ENCODE measurements around the gene ZCCHC24. TPM values are rescaled to one million over a fixed set of nuclear protein-coding genes. Genes with fewer than 3 reads are reported as not detected.

Gene ZCCHC24
- total and polyA plus RNA-seq, 2 experiments from 2014 or later, result 58.0 to 65.4 TPM

DNA sequence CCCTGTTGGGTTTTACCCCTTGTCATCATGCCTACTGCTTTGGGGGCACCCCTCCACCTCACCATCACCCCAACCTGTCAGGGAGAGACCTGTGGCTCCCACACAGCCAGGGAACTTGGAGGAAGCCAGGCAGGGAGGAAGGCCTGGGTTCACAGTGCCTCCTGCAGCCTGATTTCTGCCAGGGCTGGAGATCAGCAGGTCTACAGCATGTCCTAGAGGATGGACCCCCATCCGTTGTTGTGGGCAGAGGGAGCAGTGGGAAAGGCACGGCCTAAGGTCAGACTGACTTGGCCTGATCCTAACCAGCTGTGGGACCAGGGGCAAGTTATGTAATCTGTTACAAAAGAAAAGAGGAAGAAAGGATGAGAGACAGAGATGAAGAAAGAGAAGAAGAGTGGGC is 28.2 kb downstream of the ZCCHC24 start:
- Histone ChIP-seq H3K27ac (no peak overlapping the region), H3K4me3 (no peak overlapping the region), H3K9me3 (ENCODE audit: low read depth) (no peaks in the 10 kb centered on the region), H3K27me3 (no peaks in the 10 kb centered on the region), H3K4me1 (ENCODE audit: low read depth) (peaks cover 4% of the 10 kb centered on the region), H3K36me3 (no peaks in the 10 kb centered on the region)
- no peak for DNase-seq (ENCODE audit: low read depth in 1 of 2, low spot score in 1 of 2)
- TF ChIP-seq, protein P1, sequence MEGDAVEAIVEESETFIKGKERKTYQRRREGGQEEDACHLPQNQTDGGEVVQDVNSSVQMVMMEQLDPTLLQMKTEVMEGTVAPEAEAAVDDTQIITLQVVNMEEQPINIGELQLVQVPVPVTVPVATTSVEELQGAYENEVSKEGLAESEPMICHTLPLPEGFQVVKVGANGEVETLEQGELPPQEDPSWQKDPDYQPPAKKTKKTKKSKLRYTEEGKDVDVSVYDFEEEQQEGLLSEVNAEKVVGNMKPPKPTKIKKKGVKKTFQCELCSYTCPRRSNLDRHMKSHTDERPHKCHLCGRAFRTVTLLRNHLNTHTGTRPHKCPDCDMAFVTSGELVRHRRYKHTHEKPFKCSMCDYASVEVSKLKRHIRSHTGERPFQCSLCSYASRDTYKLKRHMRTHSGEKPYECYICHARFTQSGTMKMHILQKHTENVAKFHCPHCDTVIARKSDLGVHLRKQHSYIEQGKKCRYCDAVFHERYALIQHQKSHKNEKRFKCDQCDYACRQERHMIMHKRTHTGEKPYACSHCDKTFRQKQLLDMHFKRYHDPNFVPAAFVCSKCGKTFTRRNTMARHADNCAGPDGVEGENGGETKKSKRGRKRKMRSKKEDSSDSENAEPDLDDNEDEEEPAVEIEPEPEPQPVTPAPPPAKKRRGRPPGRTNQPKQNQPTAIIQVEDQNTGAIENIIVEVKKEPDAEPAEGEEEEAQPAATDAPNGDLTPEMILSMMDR (IDR thresholded peaks at IDR 0.05; ENCODE audit: low read depth, low read length), result no peak

DNA sequence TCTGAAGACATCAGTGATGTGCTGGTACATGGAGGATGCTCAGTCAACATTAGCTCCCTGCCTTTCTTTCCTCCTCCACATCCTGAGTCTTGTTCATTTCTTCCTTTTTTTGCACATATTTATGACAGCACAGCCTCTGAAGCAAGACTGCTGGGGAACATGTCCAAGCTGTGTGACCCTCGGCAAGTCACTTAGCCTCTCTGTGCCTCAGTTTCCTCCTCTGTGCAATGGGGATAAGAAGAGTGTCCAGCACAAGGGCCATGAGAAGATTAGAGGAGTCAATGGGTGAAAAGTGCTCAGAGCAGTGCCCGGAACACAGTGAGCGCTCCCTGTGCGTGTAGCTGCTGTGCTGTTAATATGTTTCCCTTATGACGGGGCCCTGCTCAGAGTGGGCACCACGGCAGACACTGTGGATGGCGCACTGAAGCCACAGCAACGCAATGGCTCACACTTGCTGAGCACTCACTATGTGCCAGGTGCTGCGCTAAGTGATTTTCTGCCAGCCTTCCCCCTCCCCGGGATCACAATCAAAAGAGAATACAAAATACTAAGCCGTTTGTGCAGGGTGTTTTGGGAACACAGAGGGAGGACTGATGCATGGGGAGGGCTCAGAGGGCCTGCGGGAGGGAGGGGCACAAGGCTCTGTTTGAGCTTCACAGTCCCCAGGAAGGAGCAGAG is 28.7 kb downstream of the ZCCHC24 start:
- H3K27me3 ChIP-seq, result no peaks in the 10 kb centered on the region
- no peaks in the 10 kb centered on the region for H3K9me3 ChIP-seq (ENCODE audit: low read depth)
- H3K4me3 ChIP-seq, result no peak overlapping the region
- no peaks in the 10 kb centered on the region for H3K36me3 ChIP-seq
- no peak overlapping the region for H3K27ac ChIP-seq
- H3K4me1 ChIP-seq (ENCODE audit: low read depth), result no peaks in the 10 kb centered on the region
- TF ChIP-seq, protein P1 (IDR thresholded peaks at IDR 0.05; ENCODE audit: low read depth, low read length), result no peak
- DNase-seq (ENCODE audit: low read depth in 1 of 2, low spot score in 1 of 2), result no peak

DNA sequence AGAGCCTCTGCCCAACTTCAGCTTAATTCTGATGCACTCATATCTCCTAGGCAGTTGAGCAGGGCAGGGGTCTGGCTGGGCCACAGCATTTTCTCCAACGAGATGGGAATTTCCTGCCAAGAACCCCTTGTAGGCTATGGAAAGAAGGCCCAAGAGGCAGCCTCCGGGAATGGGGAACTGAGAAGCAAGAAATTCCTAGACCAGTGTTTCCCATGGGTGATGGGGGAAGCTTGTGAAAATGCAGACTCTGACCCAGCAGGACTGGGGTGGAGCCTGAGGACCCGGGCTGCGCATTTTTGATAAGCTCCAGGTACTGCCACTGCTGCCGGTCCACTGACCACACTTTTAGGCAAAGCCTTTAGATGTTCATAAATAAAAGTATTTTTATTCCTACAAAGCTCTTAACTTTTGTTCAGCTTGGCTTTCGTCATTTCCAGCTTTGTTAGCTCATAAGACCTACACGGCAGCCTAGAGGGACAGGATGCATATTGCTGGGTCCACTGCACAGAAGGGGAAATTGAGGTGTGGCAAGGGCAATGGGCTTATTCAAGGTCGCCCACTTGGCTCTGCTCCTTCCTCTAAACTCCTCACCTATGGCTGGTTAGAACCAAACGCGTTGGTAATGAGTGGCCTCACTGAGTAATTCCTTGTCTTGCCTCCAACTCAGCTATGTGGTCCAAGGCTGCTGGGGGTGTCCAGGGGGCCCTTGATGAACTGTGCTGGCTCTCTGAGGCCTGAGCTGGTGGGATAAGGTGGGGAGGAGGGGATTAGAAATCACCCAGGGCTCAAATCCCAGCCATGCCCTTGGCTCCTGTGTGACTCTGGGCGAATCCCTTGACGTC is 29.5 kb downstream of the ZCCHC24 start:
- H3K27ac ChIP-seq, result peak overlapping the region; percentile 24
- H3K4me1 ChIP-seq (ENCODE audit: low read depth), result no peaks in the 10 kb centered on the region
- no peaks in the 10 kb centered on the region for H3K9me3 ChIP-seq (ENCODE audit: low read depth)
- H3K27me3 ChIP-seq, result no peaks in the 10 kb centered on the region
- no peak for DNase-seq (ENCODE audit: low read depth in 1 of 2, low spot score in 1 of 2)
- H3K4me3 ChIP-seq, result no peak overlapping the region
- TF ChIP-seq, protein P1 (IDR thresholded peaks at IDR 0.05; ENCODE audit: low read depth, low read length), result no peak
- no peaks in the 10 kb centered on the region for H3K36me3 ChIP-seq

DNA sequence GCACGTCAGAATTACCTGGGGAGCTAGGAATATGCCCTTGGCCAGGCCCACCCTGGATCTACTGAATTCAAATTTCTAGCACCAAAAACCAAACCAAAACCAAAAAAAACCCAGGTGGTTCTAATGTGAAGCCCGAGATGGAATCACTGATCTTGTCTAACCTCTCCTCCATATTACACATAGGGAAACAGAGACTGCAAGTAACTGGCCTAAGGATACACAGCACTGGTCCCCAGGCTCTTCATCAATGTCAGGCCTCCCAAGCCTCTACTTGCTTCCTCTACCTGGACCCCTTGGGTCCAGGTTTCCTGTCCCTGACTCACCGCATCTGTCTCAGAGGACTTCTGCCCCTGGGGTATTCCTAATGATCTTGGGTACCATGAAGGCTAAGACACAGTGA is 30.7 kb downstream of the ZCCHC24 start:
- TF ChIP-seq, protein P1 (IDR thresholded peaks at IDR 0.05; ENCODE audit: low read depth, low read length), result no peak
- H3K36me3 ChIP-seq, result no peaks in the 10 kb centered on the region
- DNase-seq (ENCODE audit: low read depth in 1 of 2, low spot score in 1 of 2), result no peak

DNA sequence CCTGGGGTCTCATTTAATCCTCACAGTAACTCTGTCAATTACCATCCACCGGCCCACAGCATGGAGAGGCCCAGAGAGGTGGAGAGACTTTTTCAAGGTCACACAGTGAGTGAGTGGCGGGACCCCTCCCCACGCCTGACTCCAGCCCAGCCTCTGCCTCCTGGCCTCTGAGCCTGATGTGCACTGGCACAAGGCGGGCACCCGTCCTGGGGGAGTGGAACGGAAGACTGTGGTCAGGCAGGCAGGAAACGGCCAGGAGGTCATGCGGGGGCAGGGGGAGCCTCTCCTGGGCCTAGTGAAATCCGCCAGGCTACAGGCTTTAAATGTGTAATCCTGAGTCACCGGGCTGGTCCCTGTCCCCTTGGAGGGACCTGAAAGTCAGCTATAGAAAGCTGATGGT is 32.2 kb downstream of the ZCCHC24 start:
- H3K27ac ChIP-seq, result peak overlapping the region; percentile 34
- H3K36me3 ChIP-seq, result no peaks in the 10 kb centered on the region
- TF ChIP-seq, protein P1 (IDR thresholded peaks at IDR 0.05; ENCODE audit: low read depth, low read length), result no peak
- no peaks in the 10 kb centered on the region for H3K27me3 ChIP-seq
- H3K9me3 ChIP-seq (ENCODE audit: low read depth), result no peaks in the 10 kb centered on the region
- peak in 1 of 2 donors; percentile 47 for DNase-seq (ENCODE audit: low read depth in 1 of 2, low spot score in 1 of 2)
- peaks cover 10% of the 10 kb centered on the region for H3K4me1 ChIP-seq (ENCODE audit: low read depth)
- no peak overlapping the region for H3K4me3 ChIP-seq

More for the DNA sequence above, 30.7 kb downstream of the ZCCHC24 start:
- Histone ChIP-seq H3K27me3 (no peaks in the 10 kb centered on the region), H3K4me1 (ENCODE audit: low read depth) (peaks cover 6% of the 10 kb centered on the region), H3K27ac (no peak overlapping the region), H3K9me3 (ENCODE audit: low read depth) (no peaks in the 10 kb centered on the region), H3K4me3 (no peak overlapping the region)

Data from cardiac muscle cell (in vitro differentiated cells and primary cell).